Glutamatergic neuron (in vitro differentiated cells): ENCODE measurements around the gene PTPDC1. TPM values are rescaled to one million over a fixed set of nuclear protein-coding genes. Genes with fewer than 3 reads are reported as not detected.
A peak's percentile ranks its signal among the peaks of the same experiment; 100 is the strongest.

ENCODE experiments used
- DNase-seq: peaks from one replicate; pipeline ENCODE4 v3.0.0; 2022
- H3K27ac Mint-ChIP-seq: one replicate; pipeline ENCODE4 v1.8.0; 2020; ENCODE audit warnings: mild to moderate bottlenecking, mixed read lengths, inconsistent platforms; ENCODE audit not compliant: unreplicated experiment
- H3K27me3 Mint-ChIP-seq: one replicate; pipeline ENCODE4 v1.8.0; 2020; ENCODE audit warnings: mild to moderate bottlenecking, moderate library complexity, mixed read lengths, inconsistent platforms; ENCODE audit not compliant: unreplicated experiment
- H3K36me3 Mint-ChIP-seq: one replicate; pipeline ENCODE4 v1.8.0; 2020; ENCODE audit warnings: mild to moderate bottlenecking, mixed read lengths, inconsistent platforms; ENCODE audit not compliant: unreplicated experiment
- H3K4me1 Mint-ChIP-seq: one replicate; pipeline ENCODE4 v1.8.0; 2020; ENCODE audit warnings: mild to moderate bottlenecking, low read depth, mixed read lengths, inconsistent platforms; ENCODE audit not compliant: unreplicated experiment
- H3K4me3 Mint-ChIP-seq: one replicate; pipeline ENCODE4 v1.8.0; 2020; ENCODE audit warnings: mild to moderate bottlenecking, mixed read lengths, inconsistent platforms; ENCODE audit not compliant: unreplicated experiment
- H3K9me3 Mint-ChIP-seq: one replicate; pipeline ENCODE4 v1.8.0; 2020; ENCODE audit warnings: mild to moderate bottlenecking, moderate library complexity, mixed read lengths, inconsistent platforms; ENCODE audit not compliant: unreplicated experiment
- total RNA-seq: library from RNA; stranded (reverse); fragmentation: NEBNext Ultra II Directional; extraction: Animal tissue kit (Norgen Biotek cat#: 25700); gene quantifications from one replicate; pipeline ENCODE4 v1.2.1, GENCODE V29; 2021; ENCODE audit not compliant: unreplicated experiment
- TF ChIP-seq, protein P1 (sequence below): fragments of 200-600 bp; sonication (generic); IDR thresholded peaks from one replicate; pipeline ENCODE4 v1.5.0; 2021; ENCODE audit not compliant: partially characterized antibody, unreplicated experiment

The PTPDC1 gene
- total RNA-seq, 1 donor from 2014 or later: 9.7 TPM

DNA sequence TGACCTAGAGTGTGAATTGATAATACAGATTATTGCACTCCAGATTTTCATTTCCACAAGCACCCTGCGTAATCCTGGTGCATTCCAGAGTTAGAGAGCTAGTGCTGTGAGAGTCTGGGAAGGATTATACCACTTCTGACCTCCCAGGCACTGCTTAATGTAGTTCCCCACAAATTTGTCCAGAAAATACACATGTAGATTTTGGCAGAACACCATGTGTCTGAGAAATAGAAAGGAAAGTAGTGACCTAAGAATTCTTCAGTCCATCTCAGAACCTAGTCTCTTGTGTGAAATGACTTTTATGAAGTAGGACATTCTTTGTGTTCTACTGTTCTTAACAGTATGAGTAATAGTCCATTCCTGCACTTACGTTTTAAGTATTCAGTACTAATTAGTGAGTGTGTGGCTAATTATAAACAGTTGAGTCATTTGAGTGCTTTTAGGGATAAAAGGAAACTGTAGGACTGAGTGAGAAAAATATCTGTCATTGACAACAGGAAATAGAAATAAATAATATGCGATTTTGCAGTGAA is 27.8 kb upstream of the PTPDC1 start:
- H3K4me3 Mint-ChIP-seq: no peak overlapping the region
- H3K27me3 Mint-ChIP-seq: no peaks in the 10 kb centered on the region
- no peaks in the 10 kb centered on the region for H3K4me1 Mint-ChIP-seq
- TF ChIP-seq, protein P1, sequence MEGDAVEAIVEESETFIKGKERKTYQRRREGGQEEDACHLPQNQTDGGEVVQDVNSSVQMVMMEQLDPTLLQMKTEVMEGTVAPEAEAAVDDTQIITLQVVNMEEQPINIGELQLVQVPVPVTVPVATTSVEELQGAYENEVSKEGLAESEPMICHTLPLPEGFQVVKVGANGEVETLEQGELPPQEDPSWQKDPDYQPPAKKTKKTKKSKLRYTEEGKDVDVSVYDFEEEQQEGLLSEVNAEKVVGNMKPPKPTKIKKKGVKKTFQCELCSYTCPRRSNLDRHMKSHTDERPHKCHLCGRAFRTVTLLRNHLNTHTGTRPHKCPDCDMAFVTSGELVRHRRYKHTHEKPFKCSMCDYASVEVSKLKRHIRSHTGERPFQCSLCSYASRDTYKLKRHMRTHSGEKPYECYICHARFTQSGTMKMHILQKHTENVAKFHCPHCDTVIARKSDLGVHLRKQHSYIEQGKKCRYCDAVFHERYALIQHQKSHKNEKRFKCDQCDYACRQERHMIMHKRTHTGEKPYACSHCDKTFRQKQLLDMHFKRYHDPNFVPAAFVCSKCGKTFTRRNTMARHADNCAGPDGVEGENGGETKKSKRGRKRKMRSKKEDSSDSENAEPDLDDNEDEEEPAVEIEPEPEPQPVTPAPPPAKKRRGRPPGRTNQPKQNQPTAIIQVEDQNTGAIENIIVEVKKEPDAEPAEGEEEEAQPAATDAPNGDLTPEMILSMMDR: no peak
- no peaks in the 10 kb centered on the region for H3K9me3 Mint-ChIP-seq
- H3K36me3 Mint-ChIP-seq: peaks cover 9% of the 10 kb centered on the region
- no peak for DNase-seq
- no peak overlapping the region for H3K27ac Mint-ChIP-seq

DNA sequence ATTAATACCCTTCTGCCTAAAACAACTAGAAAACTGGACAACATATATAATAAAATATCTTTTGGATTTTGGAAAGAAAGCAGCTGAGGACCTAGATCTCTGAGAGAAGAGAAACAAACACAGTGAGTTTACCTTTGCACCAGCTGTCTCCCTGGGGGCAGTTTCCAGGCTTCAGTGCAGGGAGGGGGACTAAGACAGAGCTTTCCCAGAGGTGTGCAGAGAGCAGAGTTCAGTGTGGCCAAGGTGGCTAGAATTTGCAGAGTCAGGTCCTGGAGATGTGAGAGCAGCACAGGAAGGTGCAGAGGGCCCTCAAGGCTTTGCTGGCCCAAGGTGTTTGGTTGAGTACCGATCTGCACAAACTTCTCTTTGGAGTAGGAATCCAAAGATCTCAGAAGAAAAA is 26.3 kb upstream of the PTPDC1 start:
- TF ChIP-seq, protein P1: no peak
- no peak overlapping the region for H3K4me3 Mint-ChIP-seq
- H3K36me3 Mint-ChIP-seq: peaks cover 9% of the 10 kb centered on the region
- H3K9me3 Mint-ChIP-seq: peaks cover 8% of the 10 kb centered on the region
- no peaks in the 10 kb centered on the region for H3K4me1 Mint-ChIP-seq
- DNase-seq: no peak
- H3K27ac Mint-ChIP-seq: no peak overlapping the region
- peaks cover 2% of the 10 kb centered on the region for H3K27me3 Mint-ChIP-seq

DNA sequence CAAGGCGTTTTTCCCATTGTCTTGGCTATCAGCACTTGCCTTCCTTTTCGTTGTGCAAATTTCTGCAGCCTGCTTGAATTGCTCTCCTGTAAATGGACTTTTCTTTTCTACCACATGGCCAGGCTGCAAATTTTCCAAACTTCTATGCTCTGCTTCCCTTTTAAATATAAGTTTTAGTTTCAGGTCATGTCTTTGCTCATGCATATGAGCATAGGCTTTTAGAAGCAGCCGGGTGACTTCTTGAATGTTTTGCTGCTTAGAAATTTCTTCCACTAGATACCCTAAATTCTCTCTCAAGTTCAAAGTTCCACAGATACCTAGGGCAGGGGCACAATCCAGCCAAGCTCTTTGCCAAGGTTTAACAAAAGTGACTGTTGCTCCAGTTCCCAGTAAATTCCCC is 22.4 kb upstream of the PTPDC1 start:
- H3K36me3 Mint-ChIP-seq: peaks cover 9% of the 10 kb centered on the region
- DNase-seq: no peak
- no peak overlapping the region for H3K27ac Mint-ChIP-seq
- H3K4me1 Mint-ChIP-seq: no peaks in the 10 kb centered on the region
- peaks cover 2% of the 10 kb centered on the region for H3K27me3 Mint-ChIP-seq
- TF ChIP-seq, protein P1: no peak
- peaks cover 8% of the 10 kb centered on the region for H3K9me3 Mint-ChIP-seq
- H3K4me3 Mint-ChIP-seq: no peak overlapping the region

- TF ChIP-seq, protein P1: peak; percentile 92
- Mint-ChIP-seq H3K4me1 (no peaks in the 10 kb centered on the region), H3K36me3 (peaks cover 9% of the 10 kb centered on the region), H3K27me3 (peaks cover 2% of the 10 kb centered on the region), H3K9me3 (peaks cover 8% of the 10 kb centered on the region), H3K4me3 (no peak overlapping the region), H3K27ac (no peak overlapping the region)
- DNase-seq: peak; percentile 77
Measured at GRCh38 chr9:94065535-94065961, 18.7 kb upstream of the PTPDC1 start.

- TF ChIP-seq, protein P1: no peak
- DNase-seq: no peak
- Mint-ChIP-seq H3K9me3 (no peaks in the 10 kb centered on the region), H3K27ac (no peak overlapping the region), H3K4me1 (no peaks in the 10 kb centered on the region), H3K36me3 (no peaks in the 10 kb centered on the region), H3K4me3 (no peak overlapping the region), H3K27me3 (no peaks in the 10 kb centered on the region)
Measured at GRCh38 chr9:94068257-94068656, 16.0 kb upstream of the PTPDC1 start.
